Kidney epithelial cell (primary cell): ENCODE measurements around the gene LAS1L. TPM values are rescaled to one million over a fixed set of nuclear protein-coding genes. Genes with fewer than 3 reads are reported as not detected.

Experiments
- DNase-seq: peaks from one replicate; pipeline ENCODE4 v3.0.0-alpha.2; 2010; ENCODE audit warnings: low read depth
- H3K27me3 ChIP-seq: 2 replicates; pipeline ENCODE4 v1.6.0; 2011; ENCODE audit warnings: low read length; ENCODE audit not compliant: control insufficient read depth, insufficient read depth
- H3K36me3 ChIP-seq: 2 replicates; pipeline ENCODE4 v1.5.1; 2011; ENCODE audit warnings: low read length; ENCODE audit not compliant: control insufficient read depth, insufficient read depth
- H3K4me3 ChIP-seq: 2 replicates; pipeline ENCODE4 v1.5.1; 2011; ENCODE audit warnings: low read depth, mild to moderate bottlenecking, control low read depth, low read length
- CTCF ChIP-seq: IDR thresholded peaks from 2 replicates; pipeline ENCODE4 v1.5.1; 2011; ENCODE audit warnings: mild to moderate bottlenecking, moderate library complexity, low read length, control low read depth, inconsistent platforms; ENCODE audit not compliant: insufficient read depth, poor library complexity, severe bottlenecking
- total RNA-seq: library from RNA; depleted of rRNA; stranded (reverse); fragments of >200 nt; gene quantifications from 2 replicates; pipeline ENCODE4 v1.2.3, GENCODE V29; 2015

The LAS1L gene
- total RNA-seq, 1 donor from 2014 or later = 28.2 TPM

- no peak for TF ChIP-seq CTCF
- no peaks in the 10 kb centered on the region for H3K36me3 ChIP-seq
- DNase-seq = no peak
Measured at GRCh38 chrX:65545456-65545855, 10.9 kb upstream of the LAS1L start.

GRCh38 chrX:65537229-65537628 lies 2.6 kb upstream of the LAS1L start:
- no peak overlapping the region for H3K4me3 ChIP-seq
- no peak for DNase-seq
- no peaks in the 10 kb centered on the region for H3K27me3 ChIP-seq
- TF ChIP-seq CTCF = no peak
- H3K36me3 ChIP-seq = no peaks in the 10 kb centered on the region

More at GRCh38 chrX:65545456-65545855, 10.9 kb upstream of the LAS1L start:
- Histone ChIP-seq H3K27me3 (no peaks in the 10 kb centered on the region), H3K4me3 (no peak overlapping the region)

- Histone ChIP-seq H3K36me3 (no peaks in the 10 kb centered on the region), H3K4me3 (no peak overlapping the region), H3K27me3 (no peaks in the 10 kb centered on the region)
- no peak for DNase-seq
- no peak for TF ChIP-seq CTCF
Measured at GRCh38 chrX:65536291-65536690, 1.7 kb upstream of the LAS1L start.

GRCh38 chrX:65532016-65532415 lies 2.6 kb downstream of the LAS1L start:
- DNase-seq = no peak
- Histone ChIP-seq H3K36me3 (no peaks in the 10 kb centered on the region), H3K4me3 (no peak overlapping the region), H3K27me3 (no peaks in the 10 kb centered on the region)
- TF ChIP-seq CTCF = no peak

DNA sequence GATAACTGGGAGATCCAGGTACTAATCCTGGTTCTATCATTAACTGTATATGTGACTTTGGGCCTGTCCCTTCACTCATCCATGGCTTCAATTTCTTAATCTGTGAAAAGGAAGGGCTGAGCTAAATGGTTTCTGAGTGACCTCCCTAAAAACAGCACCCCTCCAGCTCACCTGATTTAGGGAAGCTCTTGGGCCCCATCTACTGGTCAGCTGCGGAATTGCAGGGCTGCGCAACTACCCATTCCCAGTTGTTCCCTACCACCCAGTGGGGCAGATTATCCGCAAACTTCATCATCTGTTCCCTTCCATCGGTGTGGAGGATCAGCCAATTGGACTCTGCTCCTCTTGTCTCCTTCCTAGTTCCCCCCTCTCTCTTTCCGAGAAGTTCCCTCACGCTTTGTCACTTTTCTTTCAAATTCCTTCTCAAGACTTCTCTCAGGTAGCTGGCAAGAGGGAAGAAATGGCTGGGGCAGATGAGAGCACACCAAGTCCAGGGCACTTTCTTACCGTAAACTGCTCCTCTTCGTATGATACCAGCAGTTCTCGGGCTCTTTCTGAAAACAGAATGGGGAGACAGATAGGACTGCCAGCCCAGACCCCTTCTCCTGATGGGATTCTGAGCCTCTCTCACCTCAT lies 5.8 kb downstream of the LAS1L start:
- no peaks in the 10 kb centered on the region for H3K36me3 ChIP-seq
- H3K27me3 ChIP-seq = no peaks in the 10 kb centered on the region
- peak; percentile 96 for TF ChIP-seq CTCF
- no peak for DNase-seq
- no peak overlapping the region for H3K4me3 ChIP-seq

DNA sequence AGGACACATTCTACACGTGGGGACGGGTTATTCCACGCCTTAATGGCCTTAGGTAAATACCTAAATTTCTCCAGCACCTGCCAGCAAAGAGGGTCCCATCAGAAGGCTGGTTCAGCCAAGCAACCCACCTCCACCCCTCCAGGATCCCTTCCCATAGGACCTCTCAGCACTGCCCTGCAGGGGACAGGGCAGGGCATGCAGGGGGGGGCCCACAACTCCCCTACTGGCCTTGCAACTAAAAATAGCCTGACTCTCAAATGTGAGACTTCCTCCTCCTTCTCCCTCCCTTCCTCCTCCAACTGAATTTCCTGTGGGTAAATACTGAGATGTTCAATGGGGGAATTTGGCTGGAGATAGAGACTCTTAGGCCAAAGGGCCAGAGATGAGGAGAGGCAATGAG lies 6.3 kb downstream of the LAS1L start:
- Histone ChIP-seq H3K36me3 (no peaks in the 10 kb centered on the region), H3K4me3 (no peak overlapping the region), H3K27me3 (no peaks in the 10 kb centered on the region)
- no peak for DNase-seq
- no peak for TF ChIP-seq CTCF
